Neural cell (in vitro differentiated cells): ENCODE results near the gene AGBL4.

Source experiments
- CTCF ChIP-seq: fragments of 450-650 bp; IDR thresholded peaks from 2 replicates; pipeline ENCODE4 v1.5.1; 2014; ENCODE audit warnings: antibody characterized with exemption, mild to moderate bottlenecking, moderate library complexity; ENCODE audit not compliant: poor library complexity, severe bottlenecking
- EP300 ChIP-seq: fragments of 450-650 bp; conservative IDR thresholded peaks from 2 replicates; pipeline ENCODE4 v1.6.1; 2014; ENCODE audit warnings: antibody characterized with exemption, mild to moderate bottlenecking, moderate library complexity; ENCODE audit not compliant: poor library complexity, severe bottlenecking
- EZH2 ChIP-seq: fragments of 200-600, 300-800 bp; shearing (Covaris generic), sonication (generic); IDR thresholded peaks from 2 replicates; pipeline ENCODE4 v1.6.1; 2014; ENCODE audit warnings: antibody characterized with exemption, low read length, borderline replicate concordance, mild to moderate bottlenecking; ENCODE audit not compliant: insufficient read depth, poor library complexity, severe bottlenecking
- POLR2AphosphoS5 ChIP-seq: IDR thresholded peaks from 2 replicates; pipeline ENCODE4 v1.6.1; 2012
- RAD21 ChIP-seq: fragments of 450-650 bp; conservative IDR thresholded peaks from 2 replicates; pipeline ENCODE4 v1.6.1; 2014; ENCODE audit warnings: antibody characterized with exemption, mild to moderate bottlenecking, moderate library complexity

DNA sequence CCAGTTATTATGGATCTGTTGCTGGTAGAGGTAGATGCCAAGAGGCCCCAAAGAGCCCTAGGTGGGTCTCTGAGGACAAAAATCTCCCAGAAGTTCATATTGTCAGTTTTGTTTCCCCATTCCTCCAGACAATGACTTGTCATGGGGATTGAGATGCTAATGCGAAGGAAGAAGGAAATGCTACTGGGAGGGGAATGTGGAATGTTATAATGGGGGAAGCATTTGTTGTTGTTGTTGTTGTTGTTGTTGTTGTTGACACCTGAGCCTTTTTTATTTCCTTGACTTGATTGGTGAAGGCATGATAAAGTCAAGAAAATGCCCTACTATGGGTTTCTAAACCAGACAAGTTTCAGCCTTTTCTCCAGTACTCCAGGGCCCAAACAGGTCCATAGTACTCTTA lies 1356.0 kb downstream of the AGBL4 start:
- TF ChIP-seq CTCF (no peak), RAD21 (no peak), EP300 (no peak), EZH2 (no peak), POLR2AphosphoS5 (no peak)
